HepG2 (cell line): ENCODE data around the gene LIF. TPM values are rescaled to one million over a fixed set of nuclear protein-coding genes. Genes with fewer than 3 reads are reported as not detected.

Experiments used
- ATAC-seq: fragments of 200-7000 bp; cut with Tn5 transposase; 3 replicates; pipeline ENCODE4 v1.9.1; 2020; ENCODE audit warnings: mild to moderate bottlenecking, moderate library complexity
- BruUV-seq: library from RNA; stranded (reverse); fragments of 400-500 nt; replicated peaks from 2 replicates; lab custom pipeline; 2021; lab: Mats Ljungman, UMichigan
- CTCF ChIA-PET: fragments of 300-600 bp; formaldehyde crosslinking; extraction: SDS; loops from one replicate; lab custom pipeline; 2021; ENCODE audit warnings: low total read pairs, inconsistent platforms, low intra/inter-chr PET ratio; lab: Yijun Ruan, JAX
- POLR2A ChIA-PET: fragments of 350-600 bp; sonication (Branson Sonifier 250); formaldehyde crosslinking; loops from one replicate; lab custom pipeline; 2020; ENCODE audit warnings: antibody characterized with exemption, inconsistent platforms; lab: Yijun Ruan, JAX
- DNase-seq: peaks from one replicate; pipeline ENCODE4 v3.0.0-alpha.2; 2015; ENCODE audit warnings: low spot score
- FAIRE-seq: peaks from 3 replicates; lab custom pipeline; 2011; peaks lifted over from hg19 to GRCh38; lab: Jason Lieb, UNC
- H2AFZ ChIP-seq: one replicate; pipeline ENCODE4 v1.6.1; 2011; ENCODE audit warnings: low read length, inconsistent platforms
- H3K27ac ChIP-seq: fragments of 300-600 bp; 3 replicates; pipeline ENCODE4 v1.8.0; 2011; ENCODE audit warnings: mixed run types, mild to moderate bottlenecking, mixed read lengths, low read length, inconsistent platforms; ENCODE audit not compliant: insufficient read depth; ENCODE audit errors: extremely low read length
- H3K27me3 ChIP-seq, 2 experiments: fragments of 200-600 bp in 1 of 2; 2 replicates in 1 of 2; 3 replicates in 1 of 2; pipeline versions ENCODE4 v1.6.0 to v1.8.0; 2011; ENCODE audit warnings: low read length in 2 of 2, mild to moderate bottlenecking in 2 of 2, moderate library complexity in 2 of 2, inconsistent platforms in 1 of 2; ENCODE audit not compliant: insufficient read depth in 2 of 2, control insufficient read depth in 1 of 2
- H3K36me3 ChIP-seq, 2 experiments: fragments of 200-600 bp in 1 of 2; replicated peaks in 1 of 2; 2 replicates in 1 of 2; 3 replicates in 1 of 2; pipeline versions ENCODE4 v1.5.1 to v1.8.0; 2011; ENCODE audit warnings: low read length in 2 of 2, inconsistent platforms in 1 of 2; ENCODE audit not compliant: insufficient read depth in 2 of 2, control insufficient read depth in 1 of 2
- H3K4me1 ChIP-seq: 2 replicates; pipeline ENCODE4 v1.5.1; 2012; ENCODE audit warnings: low read length, inconsistent platforms; ENCODE audit not compliant: insufficient read depth
- H3K4me2 ChIP-seq: 2 replicates; pipeline ENCODE4 v1.6.0; 2011; ENCODE audit warnings: low read depth, low read length, inconsistent platforms
- H3K4me3 ChIP-seq, 3 experiments: fragments of 200-600 bp in 1 of 3; sonication (generic), shearing (Covaris generic) in 1 of 3; replicated peaks in 1 of 3; 2 replicates each; pipeline ENCODE4 v1.5.1; 2011 to 2016; ENCODE audit warnings: low read length in 3 of 3, inconsistent platforms in 2 of 3, low read depth in 2 of 3, mild to moderate bottlenecking in 2 of 3, control low read depth in 1 of 3, mixed read lengths in 1 of 3; ENCODE audit not compliant: insufficient read depth in 1 of 3
- H3K79me2 ChIP-seq: one replicate; pipeline ENCODE4 v1.6.1; 2011; ENCODE audit warnings: low read length, inconsistent platforms; ENCODE audit not compliant: insufficient read depth
- H3K9ac ChIP-seq: 2 replicates; pipeline ENCODE4 v1.6.0; 2011; ENCODE audit warnings: mild to moderate bottlenecking, low read depth, low read length, inconsistent platforms; ENCODE audit not compliant: insufficient read depth
- H3K9me3 ChIP-seq: 2 replicates; pipeline ENCODE4 v1.5.1; 2012; ENCODE audit warnings: mild to moderate bottlenecking, low read length
- H4K20me1 ChIP-seq: 2 replicates; pipeline ENCODE4 v1.6.0; 2011; ENCODE audit warnings: inconsistent platforms, mild to moderate bottlenecking, low read length, moderate library complexity; ENCODE audit not compliant: insufficient read depth
- FOSL2 ChIP-seq: sonication (generic); formaldehyde crosslinking; IDR thresholded peaks from 2 replicates; pipeline ENCODE4 v1.4.0; 2020; ENCODE audit warnings: missing genetic modification reagents
- HES4 ChIP-seq: sonication (generic); formaldehyde crosslinking; IDR thresholded peaks from 2 replicates; pipeline ENCODE4 v1.9.0; 2021; ENCODE audit warnings: mild to moderate bottlenecking, missing genetic modification reagents, borderline replicate concordance
- HMG20A ChIP-seq: IDR thresholded peaks from 2 replicates; pipeline ENCODE4 v1.6.1; 2016; ENCODE audit warnings: borderline replicate concordance
- NBN ChIP-seq: fragments of 450-650 bp; conservative IDR thresholded peaks from 2 replicates; pipeline ENCODE4 v1.6.1; 2017
- POGZ ChIP-seq: sonication (generic); formaldehyde crosslinking; IDR thresholded peaks from 2 replicates; pipeline ENCODE4 v1.4.0; 2020; ENCODE audit warnings: mild to moderate bottlenecking, missing genetic modification reagents
- RARA ChIP-seq: IDR thresholded peaks from 2 replicates; pipeline ENCODE4 v1.6.1; 2016; ENCODE audit warnings: missing genetic modification reagents, missing compliant biosample characterization
- SAP130 ChIP-seq: IDR thresholded peaks from 2 replicates; pipeline ENCODE4 v1.6.1; 2016; ENCODE audit warnings: low read depth
- SOX13 ChIP-seq, 3 experiments: fragments of 450-650 bp in 1 of 3; sonication (generic) in 1 of 3; formaldehyde crosslinking in 1 of 3; IDR thresholded peaks in 2 of 3; conservative IDR thresholded peaks in 1 of 3; 2 replicates each; pipeline versions ENCODE4 v1.5.0 to v1.6.1; 2016 to 2020; ENCODE audit warnings: antibody characterized with exemption in 1 of 3, mild to moderate bottlenecking in 1 of 3, missing compliant biosample characterization in 1 of 3, missing genetic modification reagents in 1 of 3, moderate library complexity in 1 of 3
- ZBTB8A ChIP-seq: sonication (generic); formaldehyde crosslinking; IDR thresholded peaks from 2 replicates; pipeline ENCODE4 v1.4.0; 2020; ENCODE audit warnings: mild to moderate bottlenecking, low read depth, missing genetic modification reagents, borderline replicate concordance
- ZNF557 ChIP-seq: sonication (generic); formaldehyde crosslinking; IDR thresholded peaks from 2 replicates; pipeline ENCODE4 v1.4.0; 2020; ENCODE audit warnings: missing genetic modification reagents
- WGBS: methylation state at CpG from one replicate; pipeline ENCODE4 v1.1.6; 2017; ENCODE audit warnings: low lambda C conversion rate; 5-methylcytosine and 5-hydroxymethylcytosine counted together
- in situ Hi-C: cut with HindIII; loops from 2 replicates; pipeline ENCODE4 v1.10.0; 2017; ENCODE audit warnings: low pct_unique_long_range_greater_than_20kb; ENCODE audit not compliant: extremely low pct_ligation_motif_present
- intact Hi-C: fragments of 100-400 bp; cut with micrococcal nuclease; formaldehyde crosslinking; loops from one replicate; pipeline ENCODE4 v1.10.0; 2022; ENCODE audit not compliant: unreplicated experiment
- polyA plus RNA-seq, 8 experiments: library from polyadenylated mRNA; depleted of rRNA in 3 of 8; stranded (reverse) in 7 of 8; unstranded in 1 of 8; fragments of >200 nt; fragmentation: Illumina TruSeq in 4 of 8; extraction: Trizol in 4 of 8; gene quantifications; 2 replicates each; pipeline versions ENCODE4 v1.2.1 to v1.2.3, GENCODE V29; 2011 to 2016; ENCODE audit warnings: low read depth in 4 of 8, missing spikeins in 1 of 8, mixed read lengths in 1 of 8; ENCODE audit not compliant: insufficient read depth in 1 of 8
- total RNA-seq, 5 experiments: library from RNA; depleted of rRNA; stranded (reverse); fragments of >200 nt; fragmentation: Illumina TruSeq; extraction: Trizol; gene quantifications; 2 replicates each; pipeline ENCODE4 v1.2.3, GENCODE V29; 2016; ENCODE audit warnings: low read depth in 1 of 5
- TF ChIP-seq, protein P1 (sequence below): sonication (generic); formaldehyde crosslinking; IDR thresholded peaks from 2 replicates; pipeline ENCODE4 v1.4.0; 2020; ENCODE audit warnings: missing genetic modification reagents
- TF ChIP-seq, protein P2 (sequence below): IDR thresholded peaks from 2 replicates; pipeline ENCODE4 v1.6.1; 2012; ENCODE audit warnings: inconsistent platforms
- TF ChIP-seq, protein P3 (sequence below): sonication (generic); formaldehyde crosslinking; IDR thresholded peaks from 2 replicates; pipeline ENCODE4 v1.5.0; 2020; ENCODE audit warnings: missing genetic modification reagents, mild to moderate bottlenecking, borderline replicate concordance
- TF ChIP-seq, protein P4 (sequence below): IDR thresholded peaks from 2 replicates; pipeline ENCODE4 v1.6.1; 2016; ENCODE audit warnings: missing compliant biosample characterization, missing genetic modification reagents, borderline replicate concordance
- TF ChIP-seq, protein P5 (sequence below): sonication (generic); formaldehyde crosslinking; IDR thresholded peaks from 2 replicates; pipeline ENCODE4 v1.9.0; 2022; ENCODE audit warnings: low read depth, missing genetic modification reagents

LIF gene
- total and polyA plus RNA-seq, 2 of the 13 experiments (the other 11 are each of a cell fraction or from before 2014, with no cell fraction given) = 3.6 to 8.5 TPM

DNA sequence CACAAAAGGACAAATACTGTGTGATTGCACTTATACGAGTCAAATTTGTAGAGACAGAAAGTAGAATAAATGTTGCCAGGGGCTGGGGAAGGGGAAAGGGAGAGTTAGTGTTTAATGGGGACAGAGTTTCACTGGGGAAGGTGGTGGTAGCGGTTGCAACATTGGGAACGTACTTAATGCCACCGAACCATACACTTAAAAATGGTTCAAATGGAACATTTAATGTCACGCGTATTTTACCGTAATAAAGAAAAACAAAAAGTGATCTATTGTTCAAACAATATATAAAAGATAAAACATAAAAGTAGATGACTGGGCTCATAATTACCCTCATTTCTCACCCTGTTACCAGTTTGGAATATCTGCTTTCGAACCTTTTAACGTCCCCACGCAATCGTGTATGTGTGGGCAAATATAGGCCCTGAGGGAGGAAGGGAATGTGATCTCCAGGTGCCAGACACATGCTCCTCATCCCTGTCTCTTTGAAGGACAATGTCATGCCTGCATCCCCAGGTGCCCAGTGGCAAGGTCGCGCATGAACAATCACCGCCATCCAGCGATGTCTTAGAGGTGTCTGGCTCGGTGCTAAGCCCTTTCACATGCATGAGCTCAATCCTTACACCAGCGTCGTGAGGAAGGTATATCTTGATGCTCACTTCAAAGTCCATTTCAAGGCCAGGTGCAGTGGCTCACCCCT lies 35.3 kb downstream of the LIF start (continued):
- TF ChIP-seq, protein P1, sequence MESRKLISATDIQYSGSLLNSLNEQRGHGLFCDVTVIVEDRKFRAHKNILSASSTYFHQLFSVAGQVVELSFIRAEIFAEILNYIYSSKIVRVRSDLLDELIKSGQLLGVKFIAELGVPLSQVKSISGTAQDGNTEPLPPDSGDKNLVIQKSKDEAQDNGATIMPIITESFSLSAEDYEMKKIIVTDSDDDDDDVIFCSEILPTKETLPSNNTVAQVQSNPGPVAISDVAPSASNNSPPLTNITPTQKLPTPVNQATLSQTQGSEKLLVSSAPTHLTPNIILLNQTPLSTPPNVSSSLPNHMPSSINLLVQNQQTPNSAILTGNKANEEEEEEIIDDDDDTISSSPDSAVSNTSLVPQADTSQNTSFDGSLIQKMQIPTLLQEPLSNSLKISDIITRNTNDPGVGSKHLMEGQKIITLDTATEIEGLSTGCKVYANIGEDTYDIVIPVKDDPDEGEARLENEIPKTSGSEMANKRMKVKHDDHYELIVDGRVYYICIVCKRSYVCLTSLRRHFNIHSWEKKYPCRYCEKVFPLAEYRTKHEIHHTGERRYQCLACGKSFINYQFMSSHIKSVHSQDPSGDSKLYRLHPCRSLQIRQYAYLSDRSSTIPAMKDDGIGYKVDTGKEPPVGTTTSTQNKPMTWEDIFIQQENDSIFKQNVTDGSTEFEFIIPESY (CRISPR knock-in tag) = peak; percentile 77
- TF ChIP-seq FOSL2 (CRISPR knock-in tag) = no peak

DNA sequence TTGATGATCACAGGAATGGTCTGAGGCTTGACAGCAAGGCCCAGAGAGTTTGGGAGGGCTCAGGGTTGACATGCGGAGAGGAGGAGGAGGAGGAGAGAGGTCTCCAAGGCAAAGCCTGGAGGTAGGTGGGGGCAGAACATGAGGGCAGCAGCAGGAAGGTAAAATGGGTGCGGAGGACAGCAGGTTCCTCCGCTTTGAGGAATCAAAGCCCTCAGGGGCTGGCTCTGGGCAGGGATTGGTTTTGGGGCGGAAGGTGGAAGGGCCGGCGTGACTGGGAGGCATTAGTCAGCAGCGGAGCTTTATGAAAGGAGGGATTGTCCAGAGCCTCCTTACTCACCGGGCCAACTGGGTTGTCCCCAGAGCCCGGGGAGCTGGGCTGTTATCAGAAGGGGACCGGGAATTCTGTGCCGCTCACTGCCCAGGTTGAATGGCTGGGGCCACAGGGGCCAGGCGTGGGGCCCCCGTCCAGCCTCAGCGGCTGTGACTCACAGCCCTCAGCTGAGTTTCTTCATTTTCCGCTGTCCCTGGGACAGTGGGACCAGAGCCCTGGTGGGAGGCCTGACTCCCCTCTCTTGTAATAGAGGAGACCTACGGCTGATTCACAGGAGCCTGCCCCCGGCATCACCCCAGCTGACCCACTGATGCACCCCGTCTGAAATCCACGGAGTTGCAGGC lies 36.2 kb downstream of the LIF start:
- no peak overlapping the region for H2AFZ ChIP-seq
- TF ChIP-seq, protein P2, sequence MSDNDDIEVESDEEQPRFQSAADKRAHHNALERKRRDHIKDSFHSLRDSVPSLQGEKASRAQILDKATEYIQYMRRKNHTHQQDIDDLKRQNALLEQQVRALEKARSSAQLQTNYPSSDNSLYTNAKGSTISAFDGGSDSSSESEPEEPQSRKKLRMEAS = 0 out of 2 replicates have a peak, but pooled peaks have one; percentile 44
- no peak for TF ChIP-seq NBN
- TF ChIP-seq HES4 (CRISPR knock-in tag) = no peak
- TF ChIP-seq, protein P3, sequence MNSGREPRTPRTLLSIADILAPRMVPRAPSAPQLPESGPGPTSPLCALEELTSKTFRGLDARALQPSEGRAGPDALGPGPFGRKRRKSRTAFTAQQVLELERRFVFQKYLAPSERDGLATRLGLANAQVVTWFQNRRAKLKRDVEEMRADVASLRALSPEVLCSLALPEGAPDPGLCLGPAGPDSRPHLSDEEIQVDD (CRISPR knock-in tag) = no peak
- no peak for TF ChIP-seq ZBTB8A (CRISPR knock-in tag)
- peak; percentile 41; the same call in 1 of the 2 replicates for TF ChIP-seq ZNF557 (CRISPR knock-in tag)
- TF ChIP-seq SOX13 (IDR thresholded peaks at IDR 0.05) = peak; percentile 32; the same call in 1 of the 2 replicates
- peak in 1 of 2 experiments; percentile 67; a peak in 2 of 4 replicates for TF ChIP-seq SOX13 (CRISPR knock-in tag; conservative IDR thresholded peaks at IDR 0.05 in 1 of 2, IDR thresholded peaks at IDR 0.05 in 1 of 2)
- TF ChIP-seq, protein P4, sequence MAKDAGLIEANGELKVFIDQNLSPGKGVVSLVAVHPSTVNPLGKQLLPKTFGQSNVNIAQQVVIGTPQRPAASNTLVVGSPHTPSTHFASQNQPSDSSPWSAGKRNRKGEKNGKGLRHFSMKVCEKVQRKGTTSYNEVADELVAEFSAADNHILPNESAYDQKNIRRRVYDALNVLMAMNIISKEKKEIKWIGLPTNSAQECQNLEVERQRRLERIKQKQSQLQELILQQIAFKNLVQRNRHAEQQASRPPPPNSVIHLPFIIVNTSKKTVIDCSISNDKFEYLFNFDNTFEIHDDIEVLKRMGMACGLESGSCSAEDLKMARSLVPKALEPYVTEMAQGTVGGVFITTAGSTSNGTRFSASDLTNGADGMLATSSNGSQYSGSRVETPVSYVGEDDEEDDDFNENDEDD (CRISPR knock-in tag) = peak; percentile 40; the same call in 1 of the 2 replicates
- peak; percentile 65 for TF ChIP-seq SAP130 (CRISPR knock-in tag)
- TF ChIP-seq RARA = peak; percentile 56
- no peak for TF ChIP-seq POGZ
- TF ChIP-seq, protein P5, sequence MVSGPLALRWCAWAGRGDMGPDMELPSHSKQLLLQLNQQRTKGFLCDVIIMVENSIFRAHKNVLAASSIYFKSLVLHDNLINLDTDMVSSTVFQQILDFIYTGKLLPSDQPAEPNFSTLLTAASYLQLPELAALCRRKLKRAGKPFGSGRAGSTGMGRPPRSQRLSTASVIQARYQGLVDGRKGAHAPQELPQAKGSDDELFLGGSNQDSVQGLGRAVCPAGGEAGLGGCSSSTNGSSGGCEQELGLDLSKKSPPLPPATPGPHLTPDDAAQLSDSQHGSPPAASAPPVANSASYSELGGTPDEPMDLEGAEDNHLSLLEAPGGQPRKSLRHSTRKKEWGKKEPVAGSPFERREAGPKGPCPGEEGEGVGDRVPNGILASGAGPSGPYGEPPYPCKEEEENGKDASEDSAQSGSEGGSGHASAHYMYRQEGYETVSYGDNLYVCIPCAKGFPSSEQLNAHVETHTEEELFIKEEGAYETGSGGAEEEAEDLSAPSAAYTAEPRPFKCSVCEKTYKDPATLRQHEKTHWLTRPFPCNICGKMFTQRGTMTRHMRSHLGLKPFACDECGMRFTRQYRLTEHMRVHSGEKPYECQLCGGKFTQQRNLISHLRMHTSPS (CRISPR knock-in tag) = 0 out of 2 replicates have a peak, but pooled peaks have one; percentile 30
- TF ChIP-seq HMG20A = peak; percentile 74; the same call in 1 of the 2 replicates

More for the DNA sequence above, 36.2 kb downstream of the LIF start:
- Histone ChIP-seq H3K4me2 (peak overlapping the region; percentile 59), H4K20me1 (no peaks in the 10 kb centered on the region), H3K9me3 (no peaks in the 10 kb centered on the region), H3K4me1 (peaks cover 92% of the 10 kb centered on the region), H3K27me3 (no peaks in the 10 kb centered on the region), H3K79me2 (no peaks in the 10 kb centered on the region), H3K36me3 (no peaks in the 10 kb centered on the region), H3K27ac (peak overlapping the region; percentile 70), H3K4me3 (peak overlapping the region in 1 of 3 experiments; percentile 31; a peak in 1 of 6 replicates), H3K9ac (peak overlapping the region; percentile 50)
- intact Hi-C loops = no loop called here
- BruUV-seq = no TSS peak
- 16% methylated on average over 12 of the region's 19 CpGs for WGBS
- CTCF ChIA-PET = no interaction called here
- DNase-seq = peak; percentile 89
- peak; percentile 58 for FAIRE-seq
- POLR2A ChIA-PET = interaction anchor here (0.8 to 3.3 kb wide), 7 partner anchors 12 to 51 kb away, joined by 3 to 32 read pairs (median 3); no protein-coding TSS in a partner anchor
- in situ Hi-C loops = no loop called here
- ATAC-seq = peak; percentile 78
